K562 (cell line): ENCODE data around the gene SYT3. TPM values are rescaled to one million over a fixed set of nuclear protein-coding genes. Genes with fewer than 3 reads are reported as not detected.

Experiments
- ATAC-seq: fragments of 200-7000 bp; cut with Tn5 transposase; 3 replicates; pipeline ENCODE4 v1.9.1; 2020; ENCODE audit warnings: moderate library complexity
- BruUV-seq: library from RNA; stranded (reverse); fragments of 400-500 nt; replicated peaks from 2 replicates; lab custom pipeline; 2021; lab: Mats Ljungman, UMichigan
- CTCF ChIA-PET: fragments of 300-600 bp; formaldehyde crosslinking; extraction: SDS; loops from one replicate; lab custom pipeline; 2021; ENCODE audit warnings: low intra/inter-chr PET ratio; lab: Yijun Ruan, JAX
- POLR2A ChIA-PET: fragments of 300-600, 350-650 bp; sonication (Branson Sonifier 250); formaldehyde crosslinking; extraction: SDS; loops from one replicate; lab custom pipeline; 2021; ENCODE audit warnings: antibody characterized with exemption, inconsistent platforms; lab: Yijun Ruan, JAX
- DNase-seq, 4 experiments: peaks; one replicate each; pipeline versions ENCODE4 v3.0.0 to v3.0.0-alpha.2; 2011 to 2018; ENCODE audit warnings: low spot score in 3 of 4, mixed read lengths in 3 of 4; ENCODE audit errors: extremely low read depth in 1 of 4
- FAIRE-seq: peaks from 2 replicates; lab custom pipeline; 2011; peaks lifted over from hg19 to GRCh38; lab: Jason Lieb, UNC
- H2AFZ ChIP-seq: 2 replicates; pipeline ENCODE4 v1.6.0; 2011; ENCODE audit warnings: low read depth, low read length, control low read depth, inconsistent platforms
- H3K27ac ChIP-seq: fragments of 200-600 bp; 3 replicates; pipeline ENCODE4 v1.8.0; 2011; ENCODE audit warnings: low read depth, mild to moderate bottlenecking, control low read depth, inconsistent platforms, low read length, moderate library complexity, mixed read lengths; ENCODE audit errors: extremely low read depth
- H3K27me3 ChIP-seq, 2 experiments: fragments of 300-600 bp in 1 of 2; 2 replicates in 1 of 2; 3 replicates in 1 of 2; pipeline versions ENCODE4 v1.6.0 to v1.8.0; 2011; ENCODE audit warnings: inconsistent platforms in 2 of 2, low read length in 2 of 2, mild to moderate bottlenecking in 1 of 2, mixed read lengths in 1 of 2, moderate library complexity in 1 of 2; ENCODE audit not compliant: control insufficient read depth in 2 of 2, insufficient read depth in 2 of 2
- H3K36me3 ChIP-seq: fragments of 300-600 bp; 3 replicates; pipeline ENCODE4 v1.8.0; 2011; ENCODE audit warnings: mild to moderate bottlenecking, low read length, inconsistent platforms; ENCODE audit not compliant: control insufficient read depth, insufficient read depth
- H3K4me1 ChIP-seq, 2 experiments: fragments of 200-600 bp in 1 of 2; replicated peaks in 1 of 2; 2 replicates in 1 of 2; 3 replicates in 1 of 2; pipeline versions ENCODE4 v1.5.1 to v1.8.0; 2011; ENCODE audit warnings: inconsistent platforms in 2 of 2, low read length in 2 of 2, mild to moderate bottlenecking in 1 of 2, mixed read lengths in 1 of 2, moderate library complexity in 1 of 2; ENCODE audit not compliant: control insufficient read depth in 2 of 2, insufficient read depth in 2 of 2
- H3K4me2 ChIP-seq: 2 replicates; pipeline ENCODE4 v1.6.1; 2011; ENCODE audit warnings: low read length, control low read depth, inconsistent platforms, mixed read lengths; ENCODE audit not compliant: insufficient read depth
- H3K4me3 ChIP-seq: fragments of 200-600 bp; sonication (generic), shearing (Covaris generic); 2 replicates; pipeline ENCODE4 v1.5.1; 2016; ENCODE audit warnings: control low read depth, inconsistent platforms
- H3K79me2 ChIP-seq: fragments of 200-600 bp; 3 replicates; pipeline ENCODE4 v1.8.0; 2011; ENCODE audit warnings: low read length, inconsistent platforms; ENCODE audit not compliant: control insufficient read depth, insufficient read depth
- H3K9ac ChIP-seq, 2 experiments: 2 replicates each; pipeline versions ENCODE4 v1.6.0 to v1.6.1; 2011; ENCODE audit warnings: low read depth in 2 of 2, low read length in 2 of 2, control low read depth in 1 of 2, inconsistent platforms in 1 of 2, mild to moderate bottlenecking in 1 of 2, mixed read lengths in 1 of 2; ENCODE audit not compliant: insufficient read depth in 1 of 2
- H3K9me1 ChIP-seq: one replicate; pipeline ENCODE4 v1.6.0; 2011; ENCODE audit warnings: inconsistent platforms, mild to moderate bottlenecking, low read length, moderate library complexity; ENCODE audit not compliant: control insufficient read depth, insufficient read depth
- H3K9me3 ChIP-seq: replicated peaks from 2 replicates; pipeline ENCODE4 v1.5.1; 2011; ENCODE audit warnings: low read depth, low read length, inconsistent platforms; ENCODE audit not compliant: control insufficient read depth, insufficient read depth
- H4K20me1 ChIP-seq: replicated peaks from 2 replicates; pipeline ENCODE4 v1.6.1; 2011; ENCODE audit warnings: low read length, inconsistent platforms, mixed read lengths; ENCODE audit not compliant: control insufficient read depth, insufficient read depth
- EGR1 ChIP-seq: fragments of 450-650 bp; conservative IDR thresholded peaks from 2 replicates; pipeline ENCODE4 v1.6.1; 2017; ENCODE audit warnings: mild to moderate bottlenecking
- ELF2 ChIP-seq: fragments of 250-450 bp; sonication (Bioruptor Pico); IDR thresholded peaks from 2 replicates; pipeline ENCODE4 v1.5.0; 2021; ENCODE audit warnings: mild to moderate bottlenecking
- ELK3 ChIP-seq: fragments of 450-650 bp; formaldehyde crosslinking; IDR thresholded peaks from 2 replicates; pipeline ENCODE4 v1.4.0; 2020; ENCODE audit warnings: mild to moderate bottlenecking
- IRF2 ChIP-seq: sonication (generic); formaldehyde crosslinking; IDR thresholded peaks from 2 replicates; pipeline ENCODE4 v1.8.1; 2022; ENCODE audit warnings: mild to moderate bottlenecking, missing genetic modification reagents
- RNF2 ChIP-seq: sonication (generic); IDR thresholded peaks from 2 replicates; pipeline ENCODE4 v1.6.1; 2016
- RNF219 ChIP-seq: fragments of 250-450 bp; sonication (Bioruptor Pico); IDR thresholded peaks from 2 replicates; pipeline ENCODE4 v1.5.0; 2022; ENCODE audit warnings: mild to moderate bottlenecking
- SAFB ChIP-seq: fragments of 200-400 bp; formaldehyde crosslinking; IDR thresholded peaks from 2 replicates; pipeline ENCODE4 v1.6.1; 2017; ENCODE audit warnings: low read depth, low read length, borderline replicate concordance
- ZBTB2 ChIP-seq: fragments of 450-650 bp; IDR thresholded peaks from 2 replicates; pipeline ENCODE4 v1.6.1; 2016; ENCODE audit warnings: antibody characterized with exemption
- ZBTB33 ChIP-seq: sonication (generic); formaldehyde crosslinking; IDR thresholded peaks from 2 replicates; pipeline ENCODE4 v1.8.1; 2023; ENCODE audit warnings: mild to moderate bottlenecking, missing genetic modification reagents
- ZNF253 ChIP-seq: fragments of 250-450 bp; sonication (Bioruptor Pico); conservative IDR thresholded peaks from 2 replicates; pipeline ENCODE4 v1.6.1; 2021; ENCODE audit warnings: mild to moderate bottlenecking
- ZNF316 ChIP-seq: fragments of 450-650 bp; IDR thresholded peaks from 2 replicates; pipeline ENCODE4 v1.6.1; 2016
- ZNF518B ChIP-seq: fragments of 250-450 bp; sonication (Bioruptor Pico); IDR thresholded peaks from 2 replicates; pipeline ENCODE4 v1.5.0; 2021; ENCODE audit warnings: mild to moderate bottlenecking, moderate library complexity
- ZNF57 ChIP-seq: fragments of 450-650 bp; formaldehyde crosslinking; IDR thresholded peaks from 2 replicates; pipeline ENCODE4 v1.4.0; 2020; ENCODE audit warnings: mild to moderate bottlenecking, moderate library complexity
- WGBS: fragments of 100-300 bp; shearing (Covaris generic); methylation state at CpG from one replicate; pipeline ENCODE4 v1.1.6; 2016; ENCODE audit warnings: low coverage, mixed read lengths; ENCODE audit not compliant: insufficient coverage; ENCODE audit errors: missing lambda C conversion rate; 5-methylcytosine and 5-hydroxymethylcytosine counted together
- in situ Hi-C: fragments of 300-500 bp; cut with MboI; formaldehyde crosslinking; loops from 4 replicates; pipeline ENCODE4 v1.15.0; 2018; ENCODE audit warnings: inconsistent platforms, mixed read lengths
- intact Hi-C: fragments of 100-400 bp; cut with micrococcal nuclease; formaldehyde crosslinking; loops from 2 replicates; pipeline ENCODE4 v1.14.2; 2022
- polyA plus RNA-seq, 8 experiments: library from polyadenylated mRNA; depleted of rRNA in 4 of 8; stranded (reverse) in 5 of 8; unstranded in 3 of 8; fragments of >200 nt; fragmentation: Nextera tagmentation in 2 of 8; fragmentation: Illumina TruSeq in 1 of 8; extraction: Ambion mirVana in 2 of 8; extraction: Trizol in 1 of 8; gene quantifications; 2 replicates each; pipeline versions ENCODE4 v1.2.1 to v1.2.3, GENCODE V29; 2011 to 2014; ENCODE audit warnings: inconsistent platforms in 1 of 8, missing spikeins in 1 of 8
- total RNA-seq, 7 experiments: library from RNA; depleted of rRNA in 6 of 7; stranded (reverse); fragments of >200 nt in 6 of 7; fragmentation: Illumina TruSeq in 2 of 7; extraction: Trizol in 2 of 7; gene quantifications; 2 replicates each; pipeline versions ENCODE4 v1.2.1 to v1.2.3, GENCODE V29; 2011 to 2021; ENCODE audit warnings: low replicate concordance in 1 of 7

The SYT3 gene
- total and polyA plus RNA-seq, 9 of the 15 experiments (the other 6 are each of a cell fraction or from before 2014, with no cell fraction given): 0.36 to 2.0 (median 0.54) TPM; not detected in 2

GRCh38 chr19:50667759-50668231 lies 28.1 kb upstream of the SYT3 start:
- H3K27ac ChIP-seq: no peak overlapping the region
- ChIA-PET POLR2A (no interaction called here), CTCF (interaction anchor here (1.1 kb wide), 1 partner anchor 116 kb away, joined by 3 read pairs; no protein-coding TSS in a partner anchor)
- FAIRE-seq: no peak
- no peak for DNase-seq
- no peaks in the 10 kb centered on the region for H3K79me2 ChIP-seq
- H3K4me1 ChIP-seq: peaks cover 0 to 32% of the 10 kb centered on the region in 2 experiments; a peak in 2 of 5 replicates
- no peak overlapping the region for H3K9ac ChIP-seq
- H2AFZ ChIP-seq: no peak overlapping the region
- peaks cover 9% of the 10 kb centered on the region; the same call in 1 of the 2 replicates for H4K20me1 ChIP-seq
- BruUV-seq: no TSS peak
- peaks cover 13 to 32% of the 10 kb centered on the region in 2 experiments; a peak in 4 of 5 replicates for H3K27me3 ChIP-seq
- H3K36me3 ChIP-seq: no peaks in the 10 kb centered on the region
- in situ Hi-C loops (no loop called here), intact Hi-C loops (no loop called here)
- H3K4me2 ChIP-seq: no peak overlapping the region
- 37% methylated on average over 6 of the region's 58 CpGs for WGBS
- H3K4me3 ChIP-seq: no peak overlapping the region
- peaks cover 9% of the 10 kb centered on the region for H3K9me3 ChIP-seq
- H3K9me1 ChIP-seq: no peaks in the 10 kb centered on the region
- no peak for ATAC-seq
- TF ChIP-seq ZBTB33 (CRISPR knock-in tag) (0 out of 2 replicates have a peak, but pooled peaks have one; percentile 21), ZNF518B (no peak), ZNF253 (CRISPR knock-in tag) (no peak), IRF2 (CRISPR knock-in tag) (no peak), ELF2 (CRISPR knock-in tag) (no peak), EGR1 (peak; percentile 31; the same call in 1 of the 2 replicates), SAFB (0 out of 2 replicates have a peak, but pooled peaks have one; percentile 11), ZBTB2 (no peak), ZNF57 (CRISPR knock-in tag) (no peak), RNF2 (no peak), RNF219 (CRISPR knock-in tag) (no peak), ZNF316 (no peak), ELK3 (no peak)
